Left lung (tissue), 10 donors: ENCODE results near the gene ZFP91. TPM values are rescaled to one million over a fixed set of nuclear protein-coding genes. Genes with fewer than 3 reads are reported as not detected.

ENCODE experiments used
- ATAC-seq: fragments of 200-7000 bp; cut with Tn5 transposase; one replicate; pipeline ENCODE4 v1.9.1; 2020; ENCODE audit warnings: moderate library complexity
- DNase-seq, 4 donors: peaks; one replicate each; pipeline ENCODE4 v3.0.0-alpha.2; 2013 to 2020
- H3K27ac ChIP-seq, 2 donors: fragments of 200-600 bp; sonication (generic) in 1 of 2; one replicate each; pipeline versions ENCODE4 v1.5.0 to v1.8.0; 2020 to 2021
- H3K27me3 ChIP-seq, 2 donors: fragments of 200-600 bp; sonication (generic) in 1 of 2; one replicate each; pipeline versions ENCODE4 v1.5.0 to v1.8.0; 2020 to 2021
- H3K36me3 ChIP-seq, 2 donors: fragments of 200-600 bp; sonication (generic) in 1 of 2; one replicate each; pipeline versions ENCODE4 v1.5.0 to v1.8.0; 2020 to 2021
- H3K4me1 ChIP-seq, 2 donors: fragments of 200-600 bp; one replicate each; pipeline ENCODE4 v1.8.0; 2021
- H3K4me3 ChIP-seq, 2 donors: fragments of 200-600 bp; sonication (generic) in 1 of 2; one replicate each; pipeline versions ENCODE4 v1.5.0 to v1.8.0; 2020 to 2021; ENCODE audit warnings: mild to moderate bottlenecking in 1 of 2
- H3K9me3 ChIP-seq, 2 donors: fragments of 200-600 bp; sonication (generic) in 1 of 2; one replicate each; pipeline versions ENCODE4 v1.5.0 to v1.8.0; 2020 to 2021
- CTCF ChIP-seq, 2 donors: fragments of 200-600 bp; sonication (generic) in 1 of 2; IDR thresholded peaks; one replicate each; pipeline versions ENCODE4 v1.5.0 to v1.8.0; 2021; ENCODE audit warnings: antibody characterized with exemption in 2 of 2
- intact Hi-C, 2 donors: fragments of 100-400 bp; cut with DNase I; formaldehyde crosslinking; loops; one replicate each; pipeline versions ENCODE4 v1.11.2 to v1.14.2; 2022
- polyA plus RNA-seq, 6 donors: library from polyadenylated mRNA; unstranded; fragments of 120-200 nt; gene quantifications; one replicate each; pipeline ENCODE4 v1.2.1, GENCODE V29; 2013; ENCODE audit not compliant: insufficient read length in 6 of 6
- total RNA-seq, 2 donors: library from RNA; stranded (reverse); fragmentation: NEBNext Ultra II Directional; extraction: Animal tissue kit (Norgen Biotek cat#: 25700); gene quantifications; one replicate each; pipeline ENCODE4 v1.2.1, GENCODE V29; 2021
- donor health status: DM: no; HTN: yes; CAD: no.
- donor health status: DM: no; HTN: no; CAD: no.

The ZFP91 gene
- total and polyA plus RNA-seq, 8 donors: 41.3 to 62.4 (median 56.3) TPM

GRCh38 chr11:58576887-58577471 is 1.9 kb upstream of the ZFP91 start:
- Histone ChIP-seq H3K4me1 (peaks cover 29 to 73% of the 10 kb centered on the region in 2 donors), H3K9me3 (no peaks in the 10 kb centered on the region), H3K27me3 (no peaks in the 10 kb centered on the region), H3K27ac (peak overlapping the region; percentile 99 to 100), H3K36me3 (no peaks in the 10 kb centered on the region), H3K4me3 (peak overlapping the region; percentile 91 to 95)
- peak; percentile 5 to 7 for TF ChIP-seq CTCF (IDR thresholded peaks at IDR 0.05)
- no peak for ATAC-seq
- intact Hi-C loops: no loop called here
- peak in 2 of 4 donors; percentile 13 to 22 for DNase-seq

- Histone ChIP-seq H3K27ac (peak overlapping the region; percentile 99 to 100), H3K36me3 (no peaks in the 10 kb centered on the region), H3K4me1 (peaks cover 27 to 74% of the 10 kb centered on the region in 2 donors), H3K4me3 (peak overlapping the region; percentile 91 to 95), H3K9me3 (no peaks in the 10 kb centered on the region), H3K27me3 (no peaks in the 10 kb centered on the region)
- ATAC-seq: peak; percentile 1
- TF ChIP-seq CTCF (IDR thresholded peaks at IDR 0.05): no peak
- intact Hi-C loops: no loop called here
- DNase-seq: peak in 3 of 4 donors; percentile 51 to 79 (median 67)
These were observed 1.2 kb upstream of the ZFP91 start for GRCh38 chr11:58577555-58578135.

GRCh38 chr11:58578136-58578634 is 678 bp upstream of the ZFP91 start:
- peak overlapping the region; percentile 91 to 95 for H3K4me3 ChIP-seq
- ATAC-seq (peak; percentile 75), DNase-seq (peak; percentile 91 to 98 (median 97))
- TF ChIP-seq CTCF (IDR thresholded peaks at IDR 0.05): no peak
- intact Hi-C loops: no loop called here
- H3K27me3 ChIP-seq: no peaks in the 10 kb centered on the region
- H3K9me3 ChIP-seq: no peaks in the 10 kb centered on the region
- peaks cover 26 to 74% of the 10 kb centered on the region in 2 donors for H3K4me1 ChIP-seq
- H3K27ac ChIP-seq: peak overlapping the region; percentile 99 to 100
- no peaks in the 10 kb centered on the region for H3K36me3 ChIP-seq

GRCh38 chr11:58579192-58580129 is 598 bp downstream of the ZFP91 start:
- intact Hi-C loops: no loop called here
- no peaks in the 10 kb centered on the region for H3K9me3 ChIP-seq
- no peaks in the 10 kb centered on the region for H3K36me3 ChIP-seq
- peaks cover 17 to 71% of the 10 kb centered on the region in 2 donors for H3K4me1 ChIP-seq
- DNase-seq: peak; percentile 92 to 95 (median 94)
- ATAC-seq: peak; percentile 70
- H3K4me3 ChIP-seq: peak overlapping the region; percentile 91 to 95
- no peaks in the 10 kb centered on the region for H3K27me3 ChIP-seq
- peak overlapping the region; percentile 99 to 100 for H3K27ac ChIP-seq
- peak; percentile 45 to 79 for TF ChIP-seq CTCF (IDR thresholded peaks at IDR 0.05)
